GM18508 (cell line): ENCODE data around the gene KCNH1.

ENCODE experiments used
- ATAC-seq: cut with Tn5 transposase; IDR thresholded peaks from one replicate; pipeline ENCODE4 v1.9.1; 2021; ENCODE audit warnings: moderate number of reproducible peaks; ENCODE audit not compliant: insufficient read depth, unreplicated experiment

The KCNH1 gene

GRCh38 chr1:210736713-210737112 is 397.2 kb downstream of the KCNH1 start:
- no peak for ATAC-seq

- ATAC-seq, result no peak
Observed at GRCh38 chr1:210731597-210731996, 402.4 kb downstream of the KCNH1 start.

DNA sequence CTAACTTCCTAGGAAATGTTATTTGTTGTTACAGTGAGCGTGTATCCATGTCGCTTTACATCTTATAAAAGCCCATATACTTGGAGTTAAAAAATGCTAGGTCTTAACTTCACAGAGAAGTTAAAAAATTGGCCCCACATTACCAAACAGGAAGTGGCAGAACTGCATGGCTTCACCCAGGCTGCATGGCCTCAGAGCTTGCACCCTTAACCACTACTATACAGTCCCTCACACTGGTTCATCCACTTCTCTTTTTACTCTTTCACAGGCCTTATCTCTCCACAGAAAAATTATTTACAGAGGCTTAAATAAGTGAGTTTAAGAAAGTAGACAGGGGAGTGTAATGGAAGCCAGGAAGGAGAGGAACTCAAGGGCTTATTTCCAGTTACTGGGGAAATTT is 402.8 kb downstream of the KCNH1 start:
- no peak for ATAC-seq

DNA sequence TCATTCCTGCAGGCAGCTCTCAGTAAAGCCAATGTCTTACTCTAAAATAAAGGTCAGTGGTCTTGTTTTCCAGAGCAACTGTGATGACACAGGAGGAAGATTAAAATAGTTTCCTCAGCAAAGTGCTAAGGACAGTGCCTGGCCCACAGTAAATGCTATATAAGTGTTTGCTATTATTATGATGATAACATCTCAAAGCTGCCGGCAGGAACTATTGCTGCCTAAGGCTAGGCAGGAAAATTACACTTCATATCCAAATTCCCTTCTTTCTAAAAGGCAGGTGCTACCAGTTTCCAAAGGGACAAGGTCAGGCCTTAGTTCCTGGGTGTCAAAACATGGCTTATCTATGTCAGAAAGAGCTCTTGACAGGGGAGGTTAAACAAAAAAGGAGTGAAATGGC is 403.9 kb downstream of the KCNH1 start:
- no peak for ATAC-seq

GRCh38 chr1:210728437-210729149 is 405.4 kb downstream of the KCNH1 start:
- ATAC-seq, result no peak

DNA sequence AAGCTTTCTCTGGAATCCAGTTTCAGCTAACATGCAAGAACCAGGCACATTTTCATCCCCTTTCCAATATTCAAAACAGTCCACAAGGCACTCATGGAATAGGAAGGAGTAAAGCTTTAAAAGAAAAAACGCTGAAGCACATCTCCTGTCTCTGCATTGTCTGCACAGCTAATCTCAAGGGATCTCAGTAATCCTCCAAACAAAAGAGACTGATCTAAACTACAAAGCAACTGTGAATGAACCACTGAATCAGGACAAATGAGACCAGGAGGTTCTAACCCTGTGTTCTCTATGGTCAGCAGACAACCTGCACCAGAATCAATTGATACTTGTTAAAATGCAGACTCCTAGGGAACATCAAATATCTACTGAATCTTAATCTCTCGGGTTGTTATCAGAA is 406.2 kb downstream of the KCNH1 start:
- no peak for ATAC-seq

DNA sequence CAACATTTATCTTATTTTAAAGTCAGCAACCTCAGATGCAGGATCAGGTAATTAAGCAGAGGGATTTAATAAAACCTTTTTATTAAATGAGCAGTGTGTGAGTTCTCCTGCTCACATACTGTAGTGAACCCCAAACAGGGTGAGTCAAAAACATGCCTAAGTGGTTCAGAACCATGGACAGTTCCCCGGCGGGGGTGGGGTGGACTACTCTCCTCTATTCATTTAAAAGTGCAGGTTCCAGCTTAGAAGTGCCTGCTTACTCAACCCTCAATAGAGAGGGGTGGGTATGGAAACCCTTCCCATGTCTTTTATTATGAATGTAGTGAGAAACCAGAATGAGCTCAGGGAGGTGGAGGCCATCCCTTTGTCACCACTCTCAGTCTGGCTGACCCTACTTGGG is 407.3 kb downstream of the KCNH1 start:
- ATAC-seq, result no peak

- no peak for ATAC-seq
Observed at GRCh38 chr1:210724768-210725167, 409.2 kb downstream of the KCNH1 start.

DNA sequence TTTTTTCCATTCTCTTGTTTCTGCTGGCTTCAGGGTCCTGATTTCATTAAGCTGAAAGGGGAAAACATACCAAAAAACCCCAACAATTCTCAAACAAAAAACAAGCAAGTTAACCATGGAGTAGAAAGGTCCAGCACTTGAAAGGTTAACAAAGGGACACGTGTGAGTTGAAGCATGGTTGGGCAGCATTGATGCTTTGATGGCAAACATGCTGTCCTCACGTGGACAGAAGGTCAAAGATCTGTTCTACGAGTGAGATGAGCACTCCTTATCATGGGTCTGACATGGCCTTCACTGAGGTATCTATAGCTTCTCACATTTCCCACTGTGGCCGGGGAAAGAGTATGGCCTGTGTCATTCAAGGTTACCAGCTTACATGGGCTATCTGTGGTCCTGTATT is 410.3 kb downstream of the KCNH1 start:
- no peak for ATAC-seq

DNA sequence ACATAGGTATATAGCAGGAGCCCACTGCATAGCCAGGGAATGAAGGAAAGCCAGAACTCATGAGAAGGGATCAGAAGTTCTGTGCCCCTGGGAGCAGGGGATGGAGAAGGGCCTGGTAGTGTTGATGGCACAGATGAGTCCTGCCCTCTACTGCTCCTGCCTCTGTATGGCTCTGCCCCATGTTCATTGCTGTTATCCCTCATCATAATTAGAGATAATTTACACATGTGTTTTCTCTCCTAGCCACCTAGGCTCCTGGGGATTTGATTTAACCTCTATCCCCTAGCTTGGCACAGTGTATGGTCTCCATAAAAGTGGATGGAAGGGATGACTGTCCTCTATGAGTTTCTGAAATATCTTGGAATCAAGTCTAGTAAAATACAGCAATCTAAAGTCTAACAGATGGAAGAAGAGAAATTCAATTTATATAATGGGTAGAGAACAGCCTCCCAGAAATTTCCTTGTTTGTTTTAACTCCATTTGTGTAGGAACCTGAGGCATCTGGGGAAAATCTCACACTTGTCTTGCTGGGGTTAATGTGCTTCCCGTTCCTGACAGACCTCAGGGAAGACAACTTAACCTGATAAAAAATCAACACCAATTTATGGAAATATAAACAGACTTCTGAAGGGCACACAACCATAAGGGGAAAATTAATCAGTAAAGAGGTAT is 411.4 kb downstream of the KCNH1 start:
- ATAC-seq, result no peak

GRCh38 chr1:210715072-210715471 is 418.9 kb downstream of the KCNH1 start:
- ATAC-seq, result no peak

DNA sequence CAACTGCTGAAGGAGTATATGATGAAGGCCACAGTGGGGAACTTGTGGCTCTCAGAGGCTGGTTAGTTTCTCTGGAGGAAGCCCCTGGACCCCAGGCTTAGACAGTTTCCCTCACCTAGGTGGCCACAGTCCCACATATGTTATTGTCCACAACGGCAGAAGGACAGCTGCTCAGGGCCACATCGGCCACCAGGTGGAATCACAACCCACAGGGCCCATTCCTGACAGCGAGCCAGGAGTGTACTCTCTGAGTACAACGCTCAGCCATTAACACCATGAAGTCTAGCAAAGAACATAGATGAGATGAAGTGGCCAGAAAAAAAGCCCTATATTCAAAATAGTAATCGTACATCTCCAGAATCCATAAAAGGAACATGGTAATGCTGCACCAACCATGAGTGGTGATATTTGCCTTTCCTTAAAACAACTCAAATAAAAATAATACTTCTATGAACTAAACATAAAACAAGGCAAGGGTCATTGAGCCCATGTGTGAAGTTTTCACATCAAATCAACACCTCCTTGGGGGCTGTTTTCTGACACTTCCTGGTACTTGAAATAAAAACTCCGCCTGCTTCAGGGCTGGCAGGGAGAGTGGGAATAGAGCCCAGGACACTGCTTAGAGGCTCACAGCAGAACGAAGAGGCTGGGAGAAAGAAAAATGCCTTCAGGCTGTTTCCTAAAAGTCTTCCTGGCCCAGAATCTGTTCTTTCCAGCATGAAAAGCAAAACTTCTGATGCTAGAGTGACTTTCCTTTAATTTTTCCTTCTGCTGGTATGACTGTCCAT is 421.9 kb downstream of the KCNH1 start:
- ATAC-seq, result no peak

DNA sequence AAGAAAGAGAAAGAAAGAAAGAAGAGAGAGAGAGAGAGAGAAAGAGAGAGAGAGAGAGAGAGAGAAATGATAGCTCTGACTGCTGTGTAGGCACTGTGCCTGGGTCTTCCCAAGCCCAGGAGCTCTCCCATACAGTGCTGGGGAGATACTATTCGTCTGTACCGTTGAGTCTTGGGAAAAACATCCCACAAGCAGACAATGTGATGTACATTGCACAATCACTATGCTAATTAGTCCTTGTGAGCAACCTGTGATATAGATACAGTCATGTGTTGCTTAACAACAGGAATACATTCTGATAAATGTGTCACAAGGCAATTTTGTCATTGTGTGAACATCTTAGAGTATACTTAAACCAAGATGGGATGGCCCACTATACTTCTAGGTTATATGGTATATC is 424.2 kb downstream of the KCNH1 start:
- no peak for ATAC-seq

- ATAC-seq, result no peak
Observed at GRCh38 chr1:210707300-210708240, 426.4 kb downstream of the KCNH1 start.

DNA sequence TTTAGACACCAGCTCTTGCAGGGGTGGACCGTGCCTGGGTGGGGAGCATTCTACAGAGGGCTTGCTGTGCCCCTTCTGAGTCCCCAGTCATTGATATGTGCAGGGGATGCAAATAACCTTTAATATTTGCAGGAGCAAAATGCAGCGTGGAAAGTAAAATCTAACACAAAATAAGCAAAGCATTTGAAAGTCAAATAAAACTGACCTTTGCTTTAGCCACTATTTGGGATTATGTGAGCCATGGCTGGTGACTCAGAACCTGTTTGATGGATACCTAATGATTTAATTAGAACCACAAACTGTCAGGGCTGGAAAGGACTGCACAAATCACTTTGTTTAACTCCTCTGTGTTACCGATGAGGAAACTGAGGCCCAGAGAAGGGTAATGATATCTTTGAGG is 427.7 kb downstream of the KCNH1 start:
- ATAC-seq, result no peak

DNA sequence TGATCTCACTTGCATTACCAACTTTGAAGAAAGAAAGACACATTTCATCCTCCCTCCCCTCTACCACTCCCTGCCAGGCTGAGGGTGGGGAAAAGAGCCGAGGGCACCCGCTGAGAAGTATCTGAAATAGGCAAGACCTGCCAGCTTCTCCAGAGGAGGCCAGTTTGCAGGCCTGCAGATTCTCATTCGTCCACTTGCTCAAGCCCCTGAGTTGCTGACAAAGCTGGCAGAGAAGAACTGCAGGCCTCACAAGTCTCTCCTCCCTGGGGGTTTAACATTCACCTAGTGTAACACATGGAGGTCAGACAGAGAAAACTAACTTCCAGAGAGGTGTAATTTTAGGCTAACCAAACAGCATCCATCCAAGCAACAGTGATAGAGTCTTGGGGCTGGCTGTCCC is 428.9 kb downstream of the KCNH1 start:
- no peak for ATAC-seq

- no peak for ATAC-seq
Observed at GRCh38 chr1:210703593-210703992, 430.4 kb downstream of the KCNH1 start.

DNA sequence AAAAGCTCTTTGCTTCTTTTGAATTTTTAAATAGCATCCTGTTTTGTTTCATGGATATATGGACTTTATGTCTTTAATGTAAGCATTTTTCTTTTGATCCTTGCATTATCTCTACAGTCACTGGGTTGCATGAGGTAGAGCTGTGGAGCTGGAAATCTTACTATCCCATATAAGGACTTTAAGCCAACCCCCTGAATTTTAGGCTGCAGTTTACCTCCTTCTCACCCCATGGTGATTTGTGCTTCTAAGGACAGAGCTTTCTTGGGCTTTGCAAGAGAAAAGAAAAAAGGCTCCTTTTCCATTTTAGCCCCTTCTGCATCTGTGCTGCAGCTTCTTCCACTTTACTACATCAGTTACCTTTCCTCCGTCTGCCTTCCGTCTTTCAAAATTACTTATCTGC is 431.4 kb downstream of the KCNH1 start:
- ATAC-seq, result no peak

DNA sequence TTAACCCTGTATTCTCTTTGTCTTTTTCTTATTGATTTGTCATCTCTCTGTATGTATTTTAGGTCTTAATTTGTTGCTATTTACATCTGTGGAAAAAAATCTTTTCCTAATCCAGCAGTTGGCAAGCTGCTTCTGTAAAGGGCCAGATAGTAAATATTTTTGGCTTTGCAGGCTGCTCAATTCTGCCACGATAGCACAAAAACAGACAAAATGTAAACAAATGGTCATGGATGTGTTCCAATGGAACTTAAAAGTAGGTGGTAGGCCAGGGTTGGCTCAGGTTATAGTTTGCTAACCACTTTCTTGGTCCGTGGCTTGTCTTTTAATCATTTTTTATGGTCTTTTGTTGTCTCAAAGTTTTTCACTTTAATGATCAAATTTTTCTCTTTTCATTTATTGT is 433.4 kb downstream of the KCNH1 start:
- no peak for ATAC-seq

DNA sequence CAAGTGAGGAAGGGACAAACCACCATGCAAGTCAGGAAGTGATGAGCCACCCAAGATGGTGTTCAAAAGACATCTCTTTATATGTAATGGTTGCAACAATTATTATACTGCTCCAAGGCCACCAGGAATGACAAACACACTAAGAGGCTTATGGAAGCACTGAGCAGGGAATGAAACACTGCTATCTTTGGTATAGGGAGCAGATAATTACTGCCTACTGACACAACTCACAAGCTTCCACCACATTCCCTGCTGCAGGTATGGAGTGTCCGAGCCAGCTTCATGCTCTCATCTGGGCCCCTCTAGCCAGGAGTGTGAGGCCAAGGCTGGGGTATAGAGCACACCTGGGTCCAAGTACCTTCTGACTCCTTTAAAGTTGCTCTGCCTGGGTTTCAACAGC is 433.9 kb downstream of the KCNH1 start:
- ATAC-seq, result no peak
